ENCODE data around the gene IFITM5.

Gene IFITM5

GRCh38 chr11:266676-267439 lies 32.5 kb downstream of the IFITM5 start:
- DNase-seq (ENCODE audit: low read depth), result no peak

GRCh38 chr11:261624-262023 lies 37.7 kb downstream of the IFITM5 start:
- no peak for DNase-seq (ENCODE audit: low read depth)

- no peak for DNase-seq (ENCODE audit: low read depth)
These were observed 39.9 kb downstream of the IFITM5 start for GRCh38 chr11:259413-259812.

GRCh38 chr11:257766-258493 lies 41.4 kb downstream of the IFITM5 start:
- no peak for DNase-seq (ENCODE audit: low read depth)

GRCh38 chr11:256952-257737 lies 42.2 kb downstream of the IFITM5 start:
- no peak for DNase-seq (ENCODE audit: low read depth)

GRCh38 chr11:255816-256215 lies 43.5 kb downstream of the IFITM5 start:
- no peak for DNase-seq (ENCODE audit: low read depth)

GRCh38 chr11:255176-255575 lies 44.1 kb downstream of the IFITM5 start:
- DNase-seq (ENCODE audit: low read depth), result no peak

- DNase-seq (ENCODE audit: low read depth), result no peak
These were observed 45.4 kb downstream of the IFITM5 start for GRCh38 chr11:253886-254270.

GRCh38 chr11:253160-253885 lies 46.0 kb downstream of the IFITM5 start:
- no peak for DNase-seq (ENCODE audit: low read depth)

- no peak for DNase-seq (ENCODE audit: low read depth)
These were observed 46.7 kb downstream of the IFITM5 start for GRCh38 chr11:252666-253065.

- no peak for DNase-seq (ENCODE audit: low read depth)
These were observed 47.8 kb downstream of the IFITM5 start for GRCh38 chr11:251550-251949.

GRCh38 chr11:250740-251299 lies 48.5 kb downstream of the IFITM5 start:
- no peak for DNase-seq (ENCODE audit: low read depth)

- no peak for DNase-seq (ENCODE audit: low read depth)
These were observed 49.1 kb downstream of the IFITM5 start for GRCh38 chr11:250274-250673.

- no peak for DNase-seq (ENCODE audit: low read depth)
These were observed 50.3 kb downstream of the IFITM5 start for GRCh38 chr11:249062-249461.

Data from stromal cell of bone marrow (primary cell).